Left colon (tissue), 2 donors: ENCODE data around the gene TTC4. TPM values are rescaled to one million over a fixed set of nuclear protein-coding genes. Genes with fewer than 3 reads are reported as not detected.
A peak's percentile ranks its signal among the peaks of the same experiment; 100 is the strongest.
"Not testable (repeated sequence)": the region's sequence is repeated elsewhere in the genome, so short reads cannot be mapped to it uniquely, and the experiment has no call there.

ENCODE experiments used
- ATAC-seq: fragments of 200-7000 bp; cut with Tn5 transposase; one replicate; pipeline ENCODE4 v1.9.1; 2020; ENCODE audit warnings: mild to moderate bottlenecking, moderate library complexity
- DNase-seq, 2 donors: peaks; one replicate each; pipeline ENCODE4 v3.0.0-alpha.2; 2020
- intact Hi-C, 2 donors: fragments of 100-400 bp; cut with DNase I in 1 of 2; cut with micrococcal nuclease in 1 of 2; formaldehyde crosslinking; loops; one replicate each; pipeline versions ENCODE4 v1.11.2 to v1.14.0; 2022; cut with DNase I, micrococcal nuclease
- total RNA-seq, 2 donors: library from RNA; stranded (reverse); fragmentation: NEBNext Ultra II Directional; extraction: Animal tissue kit (Norgen Biotek cat#: 25700); gene quantifications; one replicate each; pipeline ENCODE4 v1.2.1, GENCODE V29; 2021
- donor health status: DM: no; HTN: no; CAD: no.
- donor health status: DM: yes; HTN: yes; CAD: no.

Gene TTC4
- total RNA-seq, 2 donors from 2014 or later, result 12.2 to 12.6 TPM

DNA sequence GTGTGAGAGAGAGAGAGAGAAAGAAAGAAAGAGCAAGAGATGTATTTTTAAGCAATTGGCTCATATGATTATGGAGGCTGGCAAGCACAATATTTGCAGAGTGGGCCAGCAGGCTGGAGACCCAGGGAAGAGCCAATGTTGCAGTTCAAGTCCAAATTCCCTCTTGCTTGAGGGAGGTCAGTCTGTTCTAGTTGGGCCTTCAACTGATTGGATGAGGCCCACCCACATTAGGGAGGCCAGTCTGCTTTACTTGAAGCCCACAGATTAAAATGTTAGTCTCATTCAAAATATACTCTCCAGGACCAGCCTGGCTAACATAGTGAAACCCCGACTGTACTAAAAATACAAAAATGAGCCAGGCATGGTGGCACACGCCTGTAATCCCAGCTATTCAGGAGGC, 57.3 kb downstream of the TTC4 start:
- ATAC-seq (no peak), DNase-seq (no peak)
- intact Hi-C loops, result no loop called here

DNA sequence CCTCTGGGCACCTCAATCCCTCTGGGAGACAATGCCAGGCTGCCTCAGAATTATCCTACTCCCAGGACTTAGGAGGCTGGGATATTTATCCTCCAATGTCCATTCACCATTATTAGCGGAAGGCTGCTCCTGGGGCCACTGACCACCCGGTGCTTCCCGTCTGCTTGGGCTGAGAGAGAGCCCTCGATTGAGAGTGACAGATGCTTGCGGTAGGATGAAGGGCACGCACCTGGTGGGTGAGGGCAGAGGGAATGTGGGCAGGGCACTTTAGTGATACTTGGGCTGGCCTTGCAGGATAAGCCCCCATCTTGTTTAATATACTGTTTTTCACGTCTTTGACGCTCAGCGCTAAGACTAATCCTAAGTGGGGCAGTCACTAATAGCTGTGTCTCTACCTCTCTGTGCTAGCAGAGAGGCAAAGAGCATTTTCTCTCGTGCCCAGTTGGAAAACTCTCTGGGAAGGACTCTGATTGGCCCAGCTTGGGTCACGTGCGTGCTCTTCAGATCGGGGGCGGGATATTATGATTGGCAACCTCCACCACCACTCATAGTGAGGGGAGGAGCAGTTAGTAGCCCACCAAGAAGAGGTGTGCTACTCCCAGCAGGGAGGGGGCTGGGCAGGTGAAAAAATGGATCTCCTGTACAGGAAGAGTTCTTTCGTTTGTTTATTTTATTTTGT, 59.3 kb downstream of the TTC4 start:
- intact Hi-C loops, result no loop called here
- DNase-seq (no peak), ATAC-seq (no peak)

DNA sequence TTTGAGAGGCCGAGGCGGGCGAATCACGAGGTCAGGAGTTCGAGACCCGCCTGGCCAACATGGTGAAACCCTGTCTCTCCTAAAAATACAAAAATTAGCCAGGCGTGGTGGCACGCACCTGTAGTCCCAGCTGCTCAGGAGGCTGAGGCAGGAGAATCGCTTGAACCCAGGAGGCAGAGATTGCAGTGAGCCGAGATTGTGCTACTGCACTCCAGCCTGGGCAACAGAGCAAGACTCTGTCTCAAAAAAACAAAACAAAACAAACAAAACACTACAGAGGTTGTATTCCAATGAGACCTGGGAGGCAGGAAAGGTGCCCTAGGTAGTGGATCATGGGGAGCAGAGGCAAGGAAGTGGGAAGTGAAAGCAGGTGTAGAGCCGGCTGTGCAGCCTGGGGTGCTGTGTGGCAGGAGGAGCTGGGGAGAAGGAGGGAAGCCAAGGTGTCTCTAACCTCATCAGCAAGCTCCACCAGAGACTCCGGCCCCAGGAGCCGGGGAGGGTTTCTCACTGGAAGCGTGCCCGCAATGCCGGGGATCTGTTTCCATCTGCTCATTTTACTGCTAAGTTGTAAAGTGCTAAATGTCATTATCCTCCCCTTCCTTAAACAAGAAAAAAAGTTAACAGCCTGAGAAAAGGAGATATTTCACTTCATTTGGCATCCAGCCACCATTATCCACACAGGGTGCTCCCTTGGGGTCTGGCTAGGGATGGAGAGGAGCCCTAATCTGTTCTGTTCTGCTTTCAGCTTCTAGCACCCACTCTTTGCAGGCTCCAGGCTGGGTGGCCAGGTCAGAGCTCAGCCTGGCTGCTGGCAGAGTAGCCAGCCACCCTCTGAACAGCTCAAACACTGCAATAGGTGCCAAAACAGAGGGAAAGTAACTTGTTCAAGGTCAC, 60.4 kb downstream of the TTC4 start:
- ATAC-seq, result peak; percentile 80
- intact Hi-C loops, result not testable (repeated sequence)
- DNase-seq, result peak; percentile 78 to 83

GRCh38 chr1:54777011-54777410, 61.4 kb downstream of the TTC4 start:
- intact Hi-C loops, result no loop called here
- ATAC-seq, result no peak

DNA sequence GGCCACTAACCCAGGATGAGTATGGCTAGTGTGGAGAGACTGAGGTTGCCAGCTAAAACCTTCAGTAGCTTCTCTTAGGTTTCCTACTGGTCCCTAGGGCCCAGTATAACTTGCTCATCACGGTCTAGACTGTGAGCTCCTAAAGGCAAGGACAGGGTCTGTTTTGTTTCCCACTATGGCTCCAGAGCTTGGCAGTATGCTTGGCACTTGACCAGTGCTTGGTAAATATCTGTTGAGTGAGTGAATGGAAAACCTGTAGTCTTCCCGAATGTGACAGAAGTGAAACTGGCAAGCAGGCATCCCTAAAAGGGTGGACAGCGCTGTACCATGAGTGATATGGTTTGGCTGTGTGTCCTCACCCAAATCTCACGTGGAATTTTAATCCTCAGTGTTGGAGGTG, 61.8 kb downstream of the TTC4 start:
- no peak for DNase-seq

More at GRCh38 chr1:54777011-54777410, 61.4 kb downstream of the TTC4 start:
- no peak for DNase-seq

GRCh38 chr1:54781023-54781723, 65.5 kb downstream of the TTC4 start:
- intact Hi-C loops, result no loop called here
- DNase-seq, result no peak

More for the DNA sequence above, 61.8 kb downstream of the TTC4 start:
- intact Hi-C loops, result no loop called here
- no peak for ATAC-seq

GRCh38 chr1:54782156-54782555, 66.5 kb downstream of the TTC4 start:
- intact Hi-C loops, result no loop called here
- no peak for DNase-seq
- ATAC-seq, result peak; percentile 63

More at GRCh38 chr1:54781023-54781723, 65.5 kb downstream of the TTC4 start:
- ATAC-seq, result no peak

GRCh38 chr1:54782588-54782987, 66.9 kb downstream of the TTC4 start:
- intact Hi-C loops, result no loop called here
- no peak for DNase-seq
- ATAC-seq, result no peak

- ATAC-seq, result no peak
- intact Hi-C loops, result no loop called here
- no peak for DNase-seq
These were observed 68.4 kb downstream of the TTC4 start for GRCh38 chr1:54784066-54784465.

- DNase-seq, result no peak
- ATAC-seq, result no peak
- intact Hi-C loops, result no loop called here
These were observed 71.1 kb downstream of the TTC4 start for GRCh38 chr1:54786778-54787177.

DNA sequence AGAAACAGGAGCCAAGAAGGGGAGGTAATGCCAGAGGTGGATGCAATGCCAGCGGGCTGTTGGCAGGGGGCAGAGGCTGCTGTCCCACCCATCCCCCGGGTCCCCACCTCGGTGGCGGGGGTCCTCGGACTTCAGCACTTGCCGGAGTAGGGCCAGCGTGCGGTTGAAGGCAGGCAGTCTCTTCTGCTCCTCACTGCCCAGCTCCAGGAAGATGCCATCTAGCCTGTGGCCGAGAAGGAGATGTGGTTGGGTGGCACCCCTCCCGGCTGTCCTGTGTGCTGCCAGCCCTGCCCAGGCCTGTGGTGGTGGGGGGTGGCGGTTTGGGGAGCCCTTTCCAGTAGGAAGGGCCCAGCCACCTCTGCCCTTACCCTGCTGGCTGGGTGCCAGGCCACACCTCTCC, 71.9 kb downstream of the TTC4 start:
- ATAC-seq (no peak), DNase-seq (no peak)
- intact Hi-C loops, result no loop called here

- intact Hi-C loops, result no loop called here
These were observed 72.8 kb downstream of the TTC4 start for GRCh38 chr1:54788459-54788858.

DNA sequence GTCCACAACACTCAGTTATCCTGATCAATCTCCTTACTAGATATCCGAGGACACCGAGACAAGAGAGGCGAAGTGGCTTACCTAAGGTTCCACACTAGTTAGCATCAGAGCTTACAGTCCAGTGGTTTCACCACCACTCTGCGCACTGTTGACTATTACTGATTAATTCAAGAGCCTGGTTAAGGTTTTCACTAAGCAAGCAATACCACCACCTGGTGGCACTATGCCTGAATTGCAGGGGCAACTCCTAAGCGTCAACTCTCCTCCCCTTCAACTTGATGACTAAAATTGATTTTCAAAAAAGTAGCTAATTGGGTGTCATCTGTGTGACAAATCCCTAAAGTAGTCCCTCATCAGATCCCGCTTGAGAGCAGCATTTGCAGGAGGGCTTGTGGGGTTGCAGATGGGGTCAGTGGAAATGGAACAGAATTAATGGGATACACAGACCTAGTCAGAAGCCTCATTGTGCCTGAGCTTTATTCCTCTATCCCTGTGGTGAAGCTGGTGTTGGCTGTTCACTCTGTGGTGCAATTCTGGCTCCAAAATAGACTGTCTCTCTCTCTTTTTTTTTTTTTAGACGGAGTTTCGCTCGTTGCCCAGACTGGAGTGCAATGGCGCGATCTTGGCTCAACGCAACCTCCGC, 76.3 kb downstream of the TTC4 start:
- intact Hi-C loops, result no loop called here
- ATAC-seq, result no peak

More at GRCh38 chr1:54788459-54788858, 72.8 kb downstream of the TTC4 start:
- no peak for ATAC-seq
- DNase-seq, result no peak

More for the DNA sequence above, 76.3 kb downstream of the TTC4 start:
- DNase-seq, result peak in 1 of 2 donors; percentile 56

Other genes starting within 250 kb of the TTC4 start
- gene ACOT11, start 167.6 kb upstream of the TTC4 start, total RNA-seq, result 10 to 100 TPM; 59.7 to 77.0 TPM
- 1 to 10 TPM; 4.5 to 7.8 TPM for gene FAM151A, start 92.3 kb upstream of the TTC4 start, total RNA-seq
- 10 to 100 TPM; 11.8 to 14.2 TPM for gene MROH7, start 74.1 kb upstream of the TTC4 start, total RNA-seq
- gene PARS2, start 48.7 kb downstream of the TTC4 start, total RNA-seq, result 10 to 100 TPM in 1 of 2 donors, 1 to 10 TPM in 1; 9.3 to 11.3 TPM
- gene TTC22, start 85.5 kb downstream of the TTC4 start, total RNA-seq, result 10 to 100 TPM; 88.7 to 94.5 TPM
- 100 to 1,000 TPM; 217 to 298 TPM for gene DHCR24, start 171.3 kb downstream of the TTC4 start, total RNA-seq